Middle frontal gyrus (tissue), 1 donor: ENCODE results near the gene PRDX5.

Experiments
- DNase-seq: peaks from one replicate; pipeline ENCODE4 v3.0.0-alpha.2; 2015; ENCODE audit warnings: low spot score; ENCODE audit errors: extremely low spot score

The PRDX5 gene

DNA sequence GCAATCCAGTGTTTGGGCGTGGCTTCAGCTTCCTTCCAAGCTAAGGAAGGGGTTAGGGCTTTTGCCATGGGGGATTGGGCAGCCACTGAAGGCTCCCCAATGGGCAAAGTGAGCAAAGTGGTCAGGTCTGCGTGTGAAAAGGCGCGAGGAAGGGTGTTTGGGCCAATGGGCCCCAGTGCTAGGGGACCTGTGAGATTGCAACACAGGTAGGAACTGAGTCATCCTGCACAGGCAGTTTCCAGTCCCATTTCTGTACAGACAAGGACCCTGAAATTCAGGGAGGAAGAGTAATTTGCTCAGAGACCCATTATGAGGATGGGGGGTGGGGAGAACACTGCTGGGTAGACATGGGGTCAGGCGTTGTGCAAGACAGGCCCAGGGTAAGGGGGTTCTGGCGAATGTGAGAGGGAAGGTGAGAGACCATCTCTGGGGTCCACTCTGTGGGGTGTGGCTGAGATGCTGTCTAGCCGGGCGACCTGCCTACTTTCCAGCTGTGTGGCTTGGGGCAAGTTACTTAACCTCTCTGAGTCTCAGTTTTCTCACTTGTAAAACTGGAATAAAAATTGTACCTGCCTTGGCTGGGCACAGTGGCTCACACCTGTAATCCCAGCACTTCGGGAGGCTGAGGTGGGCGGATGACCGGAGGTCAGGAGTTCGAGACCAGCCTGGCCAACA is 29.4 kb downstream of the PRDX5 start:
- no peak for DNase-seq

DNA sequence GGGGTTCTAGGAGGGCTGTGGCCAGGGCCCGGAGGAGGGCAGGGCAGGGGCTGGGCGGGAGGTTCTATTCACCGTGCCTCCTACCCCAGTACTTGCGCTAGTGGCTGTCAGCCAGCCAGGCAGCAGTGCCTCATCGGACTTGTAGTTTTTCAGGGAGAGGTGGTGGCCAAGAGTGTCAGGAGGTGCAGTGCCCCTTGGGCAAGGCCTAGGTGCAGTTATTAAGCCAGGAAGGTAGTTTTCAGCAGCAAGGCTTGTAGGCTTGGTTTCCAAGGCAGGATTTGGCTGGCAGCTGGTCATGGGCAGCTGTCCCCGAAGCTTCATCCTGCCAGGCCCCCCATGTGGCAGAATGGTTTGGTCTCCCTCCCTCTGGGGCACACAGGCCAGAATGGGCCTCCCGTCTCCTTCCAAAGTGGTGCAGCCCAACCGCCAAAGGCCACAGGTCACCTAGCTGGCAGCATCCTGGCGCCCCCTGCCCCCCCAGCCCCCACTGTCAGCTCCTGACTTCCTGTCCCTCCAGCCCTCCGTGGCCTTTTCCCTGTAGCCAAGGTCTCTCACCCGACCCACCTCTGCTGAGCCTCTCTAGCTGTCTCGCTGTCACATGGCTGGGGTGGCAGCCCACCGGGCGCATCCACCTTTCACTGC is 30.6 kb downstream of the PRDX5 start:
- DNase-seq: no peak

- DNase-seq: no peak
These were observed 31.1 kb downstream of the PRDX5 start for GRCh38 chr11:64349025-64349387.

DNA sequence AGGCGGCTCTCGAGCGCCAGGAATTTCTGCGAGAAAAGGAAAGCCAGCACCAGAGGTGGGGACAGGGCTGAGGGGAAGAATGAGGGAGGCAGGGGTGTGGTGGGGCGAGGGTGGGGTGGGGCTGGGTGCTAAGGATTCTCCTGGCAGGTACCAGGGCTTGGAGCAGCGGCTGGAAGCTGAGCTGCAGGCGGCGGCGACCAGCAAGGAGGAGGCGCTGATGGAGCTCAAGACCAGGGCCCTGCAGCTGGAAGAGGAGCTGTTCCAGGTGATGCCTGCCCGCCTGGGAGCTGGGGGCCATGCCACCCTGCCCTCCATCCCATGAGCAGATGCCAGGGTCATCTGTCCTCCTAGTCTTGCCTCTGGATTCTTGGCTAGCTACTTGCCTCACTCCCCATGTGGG is 31.5 kb downstream of the PRDX5 start:
- no peak for DNase-seq

DNA sequence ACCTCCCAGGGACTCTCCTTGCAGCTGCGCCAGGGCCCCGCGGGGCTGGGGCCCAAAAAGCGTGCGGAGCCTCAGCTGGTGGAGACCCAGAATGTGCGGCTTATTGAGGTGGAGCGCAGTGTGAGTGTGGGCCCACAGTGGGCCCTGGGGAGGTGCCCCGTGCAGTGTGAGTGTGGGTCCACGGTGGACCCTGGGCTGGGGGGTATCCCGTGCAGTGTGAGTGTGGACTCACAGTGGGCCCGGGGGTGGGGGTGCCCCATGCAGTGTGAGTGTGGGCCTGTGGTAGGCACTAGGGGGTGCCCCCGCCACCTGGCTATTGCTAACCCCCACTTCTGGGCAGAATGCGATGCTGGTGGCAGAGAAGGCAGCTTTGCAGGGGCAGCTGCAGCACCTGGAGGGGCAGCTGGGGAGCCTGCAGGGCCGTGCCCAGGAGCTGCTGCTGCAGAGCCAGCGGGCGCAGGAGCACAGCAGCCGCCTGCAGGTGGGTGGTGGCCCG is 33.3 kb downstream of the PRDX5 start:
- DNase-seq: no peak

GRCh38 chr11:64352099-64352994 is 34.4 kb downstream of the PRDX5 start:
- no peak for DNase-seq

DNA sequence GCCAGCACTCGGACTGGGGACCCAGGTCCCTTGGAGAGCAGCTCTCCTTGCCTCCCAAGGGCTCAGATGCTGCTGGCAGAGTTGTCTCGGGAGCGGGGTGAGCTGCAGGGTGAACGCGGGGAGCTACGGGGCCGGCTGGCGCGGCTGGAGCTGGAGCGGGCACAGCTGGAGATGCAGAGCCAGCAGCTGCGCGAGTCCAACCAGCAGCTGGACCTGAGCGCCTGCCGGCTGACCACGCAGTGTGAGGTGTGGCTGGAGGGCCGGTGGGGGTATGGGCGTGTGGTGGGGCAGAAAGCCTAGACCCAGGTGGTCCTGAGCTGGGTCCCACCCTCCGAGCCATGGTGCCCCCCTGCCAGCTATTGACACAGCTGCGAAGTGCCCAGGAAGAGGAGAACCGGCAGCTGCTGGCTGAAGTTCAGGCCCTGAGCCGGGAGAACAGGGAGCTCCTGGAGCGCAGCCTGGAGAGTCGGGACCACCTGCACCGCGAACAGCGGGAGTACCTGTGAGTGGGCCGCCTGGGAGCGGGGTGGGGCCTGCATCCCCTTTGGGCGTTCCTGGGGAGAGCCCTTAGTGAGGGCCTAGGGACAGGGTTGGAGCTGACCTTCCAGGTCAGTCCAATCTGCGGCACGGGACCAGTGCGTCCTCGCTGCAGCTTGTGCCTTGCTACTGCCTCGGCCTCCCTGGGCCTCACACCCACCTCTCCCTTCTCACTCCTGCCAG is 35.2 kb downstream of the PRDX5 start:
- DNase-seq: no peak

DNA sequence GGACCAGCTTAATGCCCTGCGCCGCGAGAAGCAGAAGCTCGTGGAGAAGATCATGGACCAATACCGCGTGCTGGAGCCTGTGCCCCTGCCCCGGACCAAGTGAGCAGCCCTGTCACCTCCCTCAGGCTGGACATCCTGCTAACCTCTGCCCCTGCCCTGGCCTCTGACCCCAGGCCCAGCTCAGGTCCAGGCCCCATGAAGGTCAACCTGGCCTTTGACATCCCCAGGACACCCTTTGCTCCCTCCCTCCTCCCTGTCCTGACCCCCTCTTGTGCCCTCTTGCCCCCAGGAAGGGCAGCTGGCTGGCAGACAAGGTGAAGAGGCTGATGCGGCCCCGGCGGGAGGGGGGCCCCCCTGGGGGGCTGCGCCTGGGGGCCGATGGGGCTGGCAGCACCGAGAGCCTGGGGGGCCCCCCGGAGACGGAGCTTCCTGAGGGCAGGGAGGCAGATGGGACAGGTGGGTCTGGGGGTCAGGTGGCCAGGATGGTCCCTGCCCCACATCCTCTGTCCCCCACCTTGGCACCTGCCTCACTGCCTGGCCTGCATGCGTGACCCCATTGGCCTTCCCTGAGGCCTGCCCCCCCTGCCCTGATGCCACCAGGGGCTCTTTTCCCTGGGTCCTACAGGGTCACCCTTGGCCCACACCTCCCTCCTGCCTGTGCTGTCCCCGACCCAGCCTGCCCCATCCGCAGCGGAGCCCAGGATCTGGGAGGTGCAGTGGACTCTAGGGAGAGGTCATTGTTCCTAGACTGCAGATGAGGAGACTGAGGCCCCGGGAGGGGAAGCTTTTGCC is 36.0 kb downstream of the PRDX5 start:
- no peak for DNase-seq

- DNase-seq: no peak
These were observed 37.4 kb downstream of the PRDX5 start for GRCh38 chr11:64355078-64355940.

- no peak for DNase-seq
These were observed 38.8 kb downstream of the PRDX5 start for GRCh38 chr11:64356498-64357411.

DNA sequence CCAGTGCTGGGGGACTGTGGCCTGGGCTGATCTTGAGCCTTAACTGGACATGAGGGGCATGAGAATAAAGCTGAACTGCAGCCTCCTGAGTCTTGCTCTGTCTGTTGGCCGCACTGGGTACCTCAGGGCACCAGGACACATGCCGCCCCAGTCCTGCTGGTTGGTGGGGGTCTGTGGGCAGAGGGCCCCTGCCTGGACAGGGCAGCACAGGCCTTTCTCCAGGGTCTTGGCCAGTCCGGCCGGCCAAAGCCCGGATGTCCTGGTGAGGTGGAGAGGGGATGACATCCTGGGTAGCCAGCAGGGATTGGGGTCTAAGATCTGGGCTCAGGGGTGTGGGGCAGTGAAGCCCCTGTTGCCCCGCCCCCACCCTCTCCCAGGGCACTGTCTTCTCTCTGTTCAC is 39.5 kb downstream of the PRDX5 start:
- DNase-seq: no peak

DNA sequence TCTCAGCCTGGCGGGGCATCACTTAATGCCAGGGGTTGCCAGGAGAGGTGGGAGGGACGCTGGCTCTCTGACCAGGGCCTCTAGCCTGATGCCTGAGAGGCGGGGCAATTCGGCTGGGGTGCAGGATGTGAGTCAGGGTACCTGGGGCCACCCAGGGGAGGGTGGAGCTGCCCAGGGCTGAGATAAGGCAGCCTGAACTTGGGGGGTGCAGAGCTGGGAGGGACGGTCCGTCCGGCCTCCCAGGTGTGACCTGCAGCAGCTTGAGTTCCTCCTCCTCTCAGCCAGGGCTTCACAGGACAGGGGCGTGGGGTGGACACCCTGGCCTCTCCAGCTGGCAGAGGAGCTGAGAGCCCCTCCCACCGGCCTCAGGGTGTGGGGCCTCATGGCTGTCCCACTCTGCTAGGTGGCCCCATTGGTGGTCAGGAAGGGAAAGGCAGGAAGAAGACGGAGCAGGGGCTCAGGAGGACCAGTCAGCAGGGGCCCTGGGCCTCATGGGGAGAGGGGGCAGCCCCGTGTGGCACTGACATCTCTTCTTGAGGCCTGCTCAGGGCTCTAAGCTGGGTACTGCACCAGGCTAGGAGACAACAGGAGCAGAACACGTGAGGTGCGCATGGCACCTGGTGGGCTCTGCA is 40.1 kb downstream of the PRDX5 start:
- no peak for DNase-seq

DNA sequence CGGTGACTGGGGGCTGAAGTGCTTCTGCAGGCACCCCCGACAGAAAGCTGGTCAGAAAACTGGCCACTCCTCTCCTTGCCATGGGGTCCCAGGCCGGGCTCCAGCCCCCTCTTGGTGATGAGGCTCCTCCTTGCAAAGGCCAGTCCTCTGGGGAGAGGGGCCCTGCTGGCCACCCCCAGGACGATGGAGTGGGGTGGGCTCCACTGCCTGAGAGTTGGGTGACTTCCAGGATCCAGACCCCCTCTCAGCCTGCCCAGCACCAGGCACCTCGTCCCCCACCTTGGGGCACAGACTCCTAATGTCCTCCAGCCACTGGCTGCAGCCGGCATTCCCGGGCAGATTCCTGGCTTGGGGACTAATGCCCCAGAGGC is 40.6 kb downstream of the PRDX5 start:
- DNase-seq: no peak

DNA sequence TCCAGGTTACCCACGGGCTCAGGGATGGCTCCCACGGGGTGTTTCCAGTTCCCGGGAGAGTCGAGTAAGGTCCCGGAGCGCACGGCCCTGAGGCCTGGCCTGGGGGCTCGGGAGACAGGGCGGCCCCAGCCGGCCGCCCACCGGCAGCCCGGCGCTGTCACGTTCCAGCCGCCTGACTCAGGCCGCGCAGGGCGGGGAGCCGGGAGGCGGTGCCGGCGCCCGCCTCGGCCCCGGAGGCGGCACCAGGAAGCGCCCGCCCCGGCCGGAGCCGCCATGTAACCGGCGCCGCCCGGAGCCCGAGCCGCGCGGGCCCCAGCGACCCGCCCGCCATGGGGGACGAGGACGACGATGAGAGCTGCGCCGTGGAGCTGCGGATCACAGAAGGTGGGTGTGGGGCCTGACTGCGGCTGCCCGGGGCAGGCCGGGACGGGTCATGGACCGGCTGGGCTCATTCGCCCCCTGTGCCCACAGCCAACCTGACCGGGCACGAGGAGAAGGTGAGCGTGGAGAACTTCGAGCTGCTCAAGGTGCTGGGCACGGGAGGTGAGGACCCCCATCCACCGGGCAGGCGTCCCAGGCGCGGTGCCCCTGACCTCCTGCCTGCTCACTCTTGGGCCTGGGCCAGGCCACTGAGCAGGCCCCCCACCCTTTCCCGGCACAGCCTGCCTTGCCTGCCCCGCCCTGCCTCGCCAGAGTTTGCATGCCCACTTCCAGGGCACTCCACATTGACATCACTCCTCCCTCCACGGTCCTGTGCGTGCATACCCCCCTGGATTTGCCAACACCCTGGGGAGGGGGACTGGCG is 41.2 kb downstream of the PRDX5 start, which contains the start of gene RPS6KA4:
Gene RPS6KA4, plus strand, starts transcription at position 256 of the 805 bp plus-strand sequence. Its CDS starts 74 bp downstream, at position 330.
- DNase-seq: peak; percentile 40

- peak; percentile 22 for DNase-seq
These were observed 42.0 kb downstream of the PRDX5 start for GRCh38 chr11:64359712-64360445.

DNA sequence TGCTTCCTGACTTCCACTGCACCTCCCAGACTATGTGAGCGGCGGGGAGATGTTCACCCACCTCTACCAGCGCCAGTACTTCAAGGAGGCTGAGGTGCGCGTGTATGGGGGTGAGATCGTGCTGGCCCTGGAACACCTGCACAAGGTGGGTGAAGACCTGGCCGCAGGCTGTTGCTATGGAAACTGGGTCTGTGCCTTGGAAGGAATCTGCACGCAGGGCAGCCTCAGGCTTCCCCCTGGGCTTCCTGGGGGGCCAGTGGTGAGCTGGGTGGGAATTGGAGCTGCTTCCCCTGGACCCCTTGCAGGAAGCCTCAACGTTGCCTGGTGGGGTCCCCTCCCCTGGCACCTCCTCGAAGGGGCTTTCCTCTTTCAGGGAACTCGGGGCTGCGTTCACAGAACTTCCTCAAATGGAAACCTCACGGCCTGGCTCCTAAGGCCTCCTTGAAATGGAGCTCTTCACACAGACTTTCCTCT is 42.6 kb downstream of the PRDX5 start:
- DNase-seq: no peak
